NCI-H510A treated with DMSO at 0.1 percent for 48 hours (cell line): ENCODE measurements around the gene HTR6.

ENCODE experiments used
- DNase-seq: peaks from one replicate; lab custom pipeline; 2025; lab: John Stamatoyannopoulos, UW

The HTR6 gene

DNA sequence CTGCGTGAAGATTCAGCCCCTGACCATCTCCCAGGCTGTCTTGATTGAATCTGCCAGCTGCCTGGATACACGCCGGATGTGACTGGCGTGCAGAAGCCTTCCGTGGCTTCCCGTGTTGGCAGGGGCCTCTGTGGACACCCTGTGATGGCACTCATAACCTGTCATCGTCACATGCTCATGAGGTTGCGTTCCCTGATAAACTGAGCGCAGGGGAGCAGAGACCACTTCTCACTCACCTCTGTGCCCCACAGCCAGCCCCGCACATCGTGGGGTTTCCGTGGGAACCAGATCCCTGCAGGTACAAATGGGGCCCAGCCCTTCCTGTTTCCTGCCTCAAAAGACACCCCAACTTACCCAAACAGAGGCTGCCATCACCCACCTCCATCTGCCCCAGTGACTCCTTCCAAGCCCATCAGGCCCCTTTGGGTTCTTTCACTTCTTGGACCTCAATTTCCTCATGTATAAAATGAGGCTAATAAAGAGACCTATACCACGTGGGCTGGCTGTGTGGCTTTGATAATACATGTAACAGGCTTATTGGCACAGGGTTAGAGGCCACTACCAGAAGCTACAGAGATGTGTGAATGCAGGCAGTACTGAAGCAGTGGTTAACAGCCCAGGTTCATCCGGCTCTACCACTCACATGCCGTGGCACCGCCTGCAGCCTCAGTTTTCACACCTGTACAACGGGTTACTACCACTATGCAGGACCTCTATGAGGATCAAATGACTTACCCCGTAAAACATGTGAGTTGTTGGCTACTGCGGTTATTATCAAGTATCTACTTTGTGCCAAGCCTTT, 23.6 kb downstream of the HTR6 start:
- DNase-seq = no peak

DNA sequence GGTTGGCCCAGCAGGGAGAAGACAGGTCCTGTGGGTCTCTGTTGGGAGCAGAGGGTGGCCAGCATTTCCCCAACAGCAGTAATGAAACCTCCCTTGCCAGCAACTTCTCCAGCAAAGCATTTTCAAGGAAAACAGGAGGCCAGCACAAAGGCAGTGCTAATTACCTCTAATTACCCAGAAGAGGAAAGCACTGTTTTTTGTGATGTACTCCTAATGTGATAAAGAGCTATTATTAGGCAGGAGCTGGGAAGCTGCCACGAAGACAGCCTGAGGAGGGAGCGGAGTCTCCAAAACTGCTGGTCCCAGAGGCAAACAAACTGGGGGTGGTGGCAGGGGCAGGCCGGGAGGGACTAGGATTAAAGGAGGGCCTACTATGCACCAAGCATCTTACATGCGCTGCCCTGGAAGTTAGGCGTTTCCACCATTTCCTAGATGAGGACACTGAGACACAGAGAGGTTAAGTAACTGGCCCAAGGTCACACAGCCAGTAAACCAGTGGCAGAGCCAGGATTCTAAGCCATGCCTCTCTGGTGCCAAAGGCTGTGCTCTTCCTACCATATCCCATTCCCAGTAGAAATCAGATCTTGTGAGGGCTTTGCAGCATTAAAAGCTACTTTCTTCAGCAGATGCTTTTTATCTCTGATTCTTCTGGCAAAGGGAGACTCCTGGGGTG, 24.5 kb downstream of the HTR6 start:
- DNase-seq = no peak

GRCh38 chr1:19689856-19690255, 25.2 kb downstream of the HTR6 start:
- DNase-seq = no peak

DNA sequence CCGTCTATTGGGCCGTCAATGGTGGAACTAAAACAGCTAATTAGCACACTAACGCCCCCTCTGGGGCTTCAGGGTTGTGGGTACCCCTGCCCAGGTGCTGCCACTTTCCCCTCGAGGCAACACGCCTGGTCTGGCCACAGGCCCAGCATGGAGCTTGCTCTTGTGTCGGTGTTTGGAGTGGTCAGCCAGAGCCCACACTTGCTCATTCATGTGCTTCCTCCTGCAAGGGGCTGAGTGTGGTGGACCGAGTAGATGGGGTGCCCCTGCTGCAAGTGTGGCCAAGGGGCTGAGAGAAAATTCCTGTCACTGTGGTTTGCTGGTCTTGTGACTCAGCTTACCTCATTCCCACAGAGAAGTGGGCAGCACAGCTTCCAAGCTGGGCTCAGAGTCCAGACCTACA, 25.7 kb downstream of the HTR6 start:
- DNase-seq = no peak

DNA sequence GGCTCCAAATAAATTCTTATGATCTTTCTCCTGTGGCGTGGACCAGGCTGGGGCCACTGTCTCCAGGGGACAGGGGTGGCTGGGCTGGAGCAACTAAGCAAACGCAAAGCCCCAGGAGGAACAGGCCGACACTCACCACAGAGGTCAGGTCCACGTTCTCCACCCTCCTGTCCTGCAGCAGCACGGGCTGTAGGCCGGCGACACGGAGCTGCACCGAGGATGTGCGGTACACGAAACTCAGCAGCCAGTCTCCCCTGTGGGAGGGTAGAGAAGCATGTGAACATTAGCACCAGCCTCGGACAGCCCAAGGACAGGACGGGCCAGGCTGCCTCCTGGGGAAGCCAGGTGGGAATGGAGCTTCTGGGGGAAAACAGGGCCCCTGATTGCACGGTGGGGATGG, 29.6 kb downstream of the HTR6 start:
- DNase-seq = no peak

GRCh38 chr1:19695772-19696171, 31.1 kb downstream of the HTR6 start:
- no peak for DNase-seq

- DNase-seq = no peak
These were observed 32.1 kb downstream of the HTR6 start for GRCh38 chr1:19696820-19697219.

- DNase-seq = no peak
These were observed 33.5 kb downstream of the HTR6 start for GRCh38 chr1:19698181-19698580.

DNA sequence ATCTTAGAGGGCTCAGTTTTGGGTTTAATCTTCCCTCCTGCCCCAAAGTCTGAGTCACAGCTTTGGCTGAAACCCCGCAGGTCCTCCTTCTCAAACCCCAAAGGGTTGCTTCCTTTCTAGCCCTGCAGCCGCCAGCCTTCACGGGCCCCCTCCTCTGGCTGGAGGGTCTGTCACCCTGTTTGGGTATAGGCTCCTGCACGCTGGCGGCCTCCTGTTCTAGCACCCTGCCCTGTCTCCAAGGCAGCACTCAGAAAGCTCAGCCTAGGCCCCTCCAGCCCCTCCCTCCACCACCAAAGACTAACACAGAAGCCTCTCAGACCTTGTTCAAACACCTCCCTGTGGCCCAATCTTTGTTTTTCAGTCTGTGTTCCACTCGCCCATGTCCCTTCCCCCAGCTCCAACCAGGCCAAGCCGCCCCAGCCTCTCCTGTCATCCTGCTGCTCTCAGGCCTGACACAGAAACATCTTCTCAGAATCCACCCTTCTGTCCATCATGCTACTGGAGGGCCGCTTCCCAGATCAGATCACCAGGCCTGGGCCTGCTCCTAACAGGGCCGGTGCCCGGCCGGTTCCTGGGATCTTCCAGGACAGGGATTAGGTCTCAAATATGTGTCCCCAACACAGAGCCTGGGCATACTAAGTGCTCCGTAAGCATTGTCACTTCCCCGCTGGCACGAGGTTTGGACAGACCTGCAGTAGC, 35.6 kb downstream of the HTR6 start:
- DNase-seq = no peak

GRCh38 chr1:19703280-19703679, 38.6 kb downstream of the HTR6 start:
- DNase-seq = no peak

GRCh38 chr1:19704247-19705113, 39.8 kb downstream of the HTR6 start:
- DNase-seq = peak; percentile 92

- no peak for DNase-seq
These were observed 40.8 kb downstream of the HTR6 start for GRCh38 chr1:19705464-19705863.

DNA sequence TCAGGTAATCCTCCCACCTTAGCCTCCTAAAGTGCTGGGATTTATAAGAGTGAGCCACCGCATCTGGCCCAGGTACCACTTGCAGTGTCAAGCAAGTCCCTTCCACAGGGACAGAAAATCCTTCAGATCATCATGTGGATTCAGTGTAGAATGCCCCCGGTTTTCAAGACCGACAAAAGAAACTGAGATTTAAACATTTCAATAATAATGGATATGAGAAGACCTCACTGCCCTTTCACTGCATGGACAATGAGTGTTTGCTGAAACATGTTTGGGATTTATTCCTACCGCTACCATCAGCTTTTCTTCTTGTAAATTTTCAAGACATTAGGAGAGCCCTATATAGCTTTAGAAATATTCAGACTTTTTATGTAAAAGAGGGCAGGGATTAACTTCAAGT, 41.5 kb downstream of the HTR6 start:
- no peak for DNase-seq

- no peak for DNase-seq
These were observed 44.0 kb downstream of the HTR6 start for GRCh38 chr1:19708567-19709110.

DNA sequence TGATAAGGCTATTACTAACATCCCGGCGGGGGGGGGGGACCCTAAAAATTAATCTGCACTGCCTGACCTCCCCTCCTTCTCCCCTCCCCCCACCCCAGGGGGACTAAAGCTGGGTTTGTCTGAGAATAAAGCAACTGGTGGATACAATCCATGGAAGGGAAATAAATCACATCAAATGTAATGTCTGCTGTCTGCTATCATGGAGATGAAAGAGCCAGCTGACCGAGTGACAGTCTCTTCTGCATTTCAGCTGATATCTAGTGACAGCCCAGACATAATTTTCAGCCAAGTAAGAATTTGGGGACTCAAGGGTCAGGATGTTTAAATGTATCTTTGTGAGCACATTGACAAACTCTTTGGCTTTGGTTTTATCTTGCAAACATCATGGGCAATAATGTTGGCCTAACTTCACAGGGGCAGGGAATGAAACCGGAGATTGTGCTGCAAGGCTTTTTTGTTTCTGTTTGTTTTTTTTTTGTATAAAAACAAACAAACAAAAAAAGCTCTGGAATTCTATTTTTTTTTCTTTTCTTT, 44.7 kb downstream of the HTR6 start:
- no peak for DNase-seq

DNA sequence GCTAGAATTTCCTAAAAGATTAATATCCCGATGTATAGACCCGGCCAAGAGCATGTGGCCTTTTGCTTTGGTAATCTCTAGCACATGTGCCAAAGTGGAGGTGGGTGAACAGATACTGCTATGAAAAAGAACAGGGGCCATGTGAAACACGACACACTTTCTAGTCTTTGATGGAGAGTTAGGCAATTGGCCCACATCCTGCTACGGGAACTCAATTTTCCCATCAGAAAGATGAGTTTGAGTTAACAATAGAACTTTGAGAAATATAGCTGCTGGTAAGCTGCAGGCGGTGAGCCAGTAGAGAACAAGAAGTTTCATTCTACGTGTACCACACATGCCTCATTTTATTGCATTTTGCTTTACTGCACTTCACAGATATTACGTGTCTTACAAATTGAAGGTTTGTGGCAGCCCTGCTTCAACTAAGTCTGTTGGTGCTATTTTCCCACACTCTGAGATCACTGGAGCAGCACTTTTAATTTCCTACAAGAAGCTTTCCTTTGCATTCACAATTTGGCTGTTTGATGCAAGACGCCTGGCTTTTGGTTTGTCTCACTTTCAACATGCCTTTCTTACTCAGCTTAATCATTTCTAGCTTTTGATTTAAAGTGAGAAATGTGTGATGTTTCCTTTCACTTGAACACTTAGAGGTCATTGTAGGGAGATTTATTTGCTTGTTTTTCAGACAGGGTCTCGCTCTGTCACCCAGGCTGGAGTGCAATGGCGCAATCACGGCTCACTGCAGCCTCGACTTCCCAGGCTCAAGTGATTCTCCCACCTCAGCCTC, 46.3 kb downstream of the HTR6 start:
- DNase-seq = no peak

DNA sequence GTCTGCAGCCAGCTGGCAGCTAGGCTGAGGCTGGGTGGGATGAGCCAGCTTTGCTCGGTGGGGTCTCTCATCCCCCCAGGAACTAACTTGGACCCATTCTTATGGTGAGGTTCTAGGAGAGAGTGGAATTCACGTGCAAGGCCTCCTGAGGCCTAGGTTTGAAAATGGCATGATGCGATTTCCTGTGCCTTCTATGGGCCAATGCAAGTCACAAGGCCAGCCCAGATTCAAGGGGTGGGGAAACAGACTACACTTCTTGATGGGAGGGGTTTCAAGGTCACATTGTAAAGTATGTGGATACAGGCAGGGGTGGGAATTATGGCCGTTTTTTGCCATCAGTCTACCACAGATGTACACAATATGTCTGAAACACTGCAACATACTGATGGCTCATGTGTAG, 48.3 kb downstream of the HTR6 start:
- no peak for DNase-seq

GRCh38 chr1:19715334-19716203, 50.9 kb downstream of the HTR6 start:
- DNase-seq = peak; percentile 100

DNA sequence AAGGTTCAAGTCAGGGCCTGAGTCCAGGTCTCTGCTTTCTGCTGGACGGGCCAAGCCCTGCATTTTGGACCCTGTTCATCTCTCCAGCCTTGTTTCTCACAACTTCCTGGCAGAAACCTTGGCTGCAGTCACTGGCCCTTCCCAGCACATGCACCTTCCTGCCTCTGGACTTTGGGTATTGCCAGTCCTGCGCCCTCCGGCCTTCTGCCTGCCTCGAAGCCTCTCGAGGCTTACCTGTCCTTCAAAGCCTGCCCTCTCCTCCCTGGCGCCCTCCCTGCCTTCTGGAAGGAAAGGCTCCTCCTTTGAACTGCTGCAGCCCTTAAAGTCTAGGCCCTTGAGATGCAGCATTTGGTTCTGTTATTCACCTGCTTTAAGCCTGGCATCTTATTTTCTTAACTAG, 52.8 kb downstream of the HTR6 start:
- DNase-seq = no peak

DNA sequence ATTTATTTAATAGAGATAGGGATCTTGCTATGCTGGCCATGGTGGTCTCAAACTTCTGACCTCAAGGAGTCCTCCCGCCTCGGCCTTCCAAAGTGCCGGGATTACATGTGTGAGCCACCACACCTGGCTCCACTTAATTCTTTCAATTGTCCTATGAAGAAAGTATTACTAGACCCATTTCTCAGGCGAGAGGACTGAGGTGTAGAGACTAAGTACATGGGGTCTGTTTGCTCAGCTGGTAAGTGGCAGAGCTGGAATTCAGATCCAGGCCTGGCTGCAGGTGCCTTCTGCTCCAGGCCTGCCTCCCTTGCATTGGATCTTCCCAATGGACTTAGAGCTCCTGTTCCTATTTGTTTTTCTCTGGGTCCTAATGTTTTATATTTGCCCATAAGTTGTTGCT, 55.5 kb downstream of the HTR6 start:
- no peak for DNase-seq
